ENCODE results near the gene TMEM45A. TPM values are rescaled to one million over a fixed set of nuclear protein-coding genes. Genes with fewer than 3 reads are reported as not detected.

Gene TMEM45A
- total and polyA plus RNA-seq, 8 donors, result 23.5 to 53.8 (median 43.1) TPM

GRCh38 chr3:100482176-100482575 is 10.2 kb upstream of the TMEM45A start:
- Histone ChIP-seq H3K27ac (no peak overlapping the region), H3K27me3 (no peaks in the 10 kb centered on the region), H3K4me3 (no peak overlapping the region), H3K36me3 (no peaks in the 10 kb centered on the region), H3K9me3 (no peaks in the 10 kb centered on the region), H3K4me1 (no peaks in the 10 kb centered on the region)
- TF ChIP-seq CTCF (IDR thresholded peaks at IDR 0.05), result no peak
- ATAC-seq, result no peak
- intact Hi-C loops (cut with DNase I), result no loop called here
- no peak for DNase-seq

- Histone ChIP-seq H3K36me3 (no peaks in the 10 kb centered on the region), H3K4me1 (no peaks in the 10 kb centered on the region), H3K9me3 (no peaks in the 10 kb centered on the region), H3K27me3 (no peaks in the 10 kb centered on the region), H3K4me3 (no peak overlapping the region), H3K27ac (no peak overlapping the region)
- ATAC-seq (no peak), DNase-seq (no peak)
- intact Hi-C loops (cut with DNase I), result no loop called here
- no peak for TF ChIP-seq CTCF (IDR thresholded peaks at IDR 0.05)
Observed at GRCh38 chr3:100483529-100483928, 8.9 kb upstream of the TMEM45A start.

- H3K27ac ChIP-seq, result no peak overlapping the region
- H3K9me3 ChIP-seq, result no peaks in the 10 kb centered on the region
- peaks cover 0 to 3% of the 10 kb centered on the region in 2 donors for H3K4me1 ChIP-seq
- no peak overlapping the region for H3K4me3 ChIP-seq
- intact Hi-C loops (cut with DNase I), result no loop called here
- no peaks in the 10 kb centered on the region for H3K36me3 ChIP-seq
- TF ChIP-seq CTCF (IDR thresholded peaks at IDR 0.05), result no peak
- no peaks in the 10 kb centered on the region for H3K27me3 ChIP-seq
- DNase-seq, result no peak
- ATAC-seq, result no peak
Observed at GRCh38 chr3:100486808-100487207, 5.6 kb upstream of the TMEM45A start.

GRCh38 chr3:100489118-100489517 is 3.3 kb upstream of the TMEM45A start:
- ATAC-seq, result no peak
- H3K4me1 ChIP-seq, result peaks cover 0 to 12% of the 10 kb centered on the region in 2 donors
- no peak overlapping the region for H3K4me3 ChIP-seq
- no peak overlapping the region for H3K27ac ChIP-seq
- H3K9me3 ChIP-seq, result no peaks in the 10 kb centered on the region
- no peaks in the 10 kb centered on the region for H3K36me3 ChIP-seq
- intact Hi-C loops (cut with DNase I), result no loop called here
- DNase-seq, result no peak
- H3K27me3 ChIP-seq, result no peaks in the 10 kb centered on the region
- TF ChIP-seq CTCF (IDR thresholded peaks at IDR 0.05), result no peak

DNA sequence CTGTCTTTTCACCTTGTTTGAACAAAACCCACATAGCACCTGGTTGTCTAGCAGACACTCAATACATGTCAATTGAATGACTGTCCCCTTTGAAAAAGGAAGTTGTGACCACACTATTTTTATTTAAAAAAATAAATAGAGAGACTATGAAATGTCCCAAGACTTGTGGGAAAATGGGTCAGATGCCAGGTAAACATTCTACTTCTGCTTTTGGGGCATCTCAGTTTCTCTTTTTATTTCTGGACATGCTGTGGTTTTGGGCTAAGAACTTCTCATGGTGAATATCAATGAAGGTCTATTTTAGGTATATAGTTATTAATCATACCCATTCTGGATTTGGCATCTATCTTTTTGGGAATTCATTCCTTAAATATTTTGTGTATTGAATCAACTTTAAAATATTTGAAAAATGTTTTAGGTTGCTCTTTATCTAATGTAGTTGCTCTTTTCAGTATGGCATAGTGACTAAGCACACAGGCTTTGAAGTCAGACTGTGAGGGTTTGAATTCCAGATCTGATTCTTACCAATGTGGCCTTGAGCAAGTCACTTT is 4.4 kb downstream of the TMEM45A start:
- Histone ChIP-seq H3K27ac (no peak overlapping the region), H3K36me3 (no peaks in the 10 kb centered on the region), H3K4me3 (no peak overlapping the region), H3K4me1 (peaks cover 0 to 9% of the 10 kb centered on the region in 2 donors), H3K27me3 (no peaks in the 10 kb centered on the region), H3K9me3 (no peaks in the 10 kb centered on the region)
- DNase-seq (no peak), ATAC-seq (no peak)
- intact Hi-C loops (cut with DNase I), result no loop called here
- no peak for TF ChIP-seq CTCF (IDR thresholded peaks at IDR 0.05)

Data from left lung (tissue), 10 donors.